GM21423 (cell line): ENCODE results near the gene ZRANB3.
A peak's percentile ranks its signal among the peaks of the same experiment; 100 is the strongest.
"Not testable (repeated sequence)": the region's sequence is repeated elsewhere in the genome, so short reads cannot be mapped to it uniquely, and the experiment has no call there.

Experiments used
- ATAC-seq: cut with Tn5 transposase; IDR thresholded peaks from one replicate; pipeline ENCODE4 v1.9.1; 2021; ENCODE audit warnings: mild to moderate bottlenecking, moderate library complexity; ENCODE audit not compliant: unreplicated experiment

ZRANB3 gene

DNA sequence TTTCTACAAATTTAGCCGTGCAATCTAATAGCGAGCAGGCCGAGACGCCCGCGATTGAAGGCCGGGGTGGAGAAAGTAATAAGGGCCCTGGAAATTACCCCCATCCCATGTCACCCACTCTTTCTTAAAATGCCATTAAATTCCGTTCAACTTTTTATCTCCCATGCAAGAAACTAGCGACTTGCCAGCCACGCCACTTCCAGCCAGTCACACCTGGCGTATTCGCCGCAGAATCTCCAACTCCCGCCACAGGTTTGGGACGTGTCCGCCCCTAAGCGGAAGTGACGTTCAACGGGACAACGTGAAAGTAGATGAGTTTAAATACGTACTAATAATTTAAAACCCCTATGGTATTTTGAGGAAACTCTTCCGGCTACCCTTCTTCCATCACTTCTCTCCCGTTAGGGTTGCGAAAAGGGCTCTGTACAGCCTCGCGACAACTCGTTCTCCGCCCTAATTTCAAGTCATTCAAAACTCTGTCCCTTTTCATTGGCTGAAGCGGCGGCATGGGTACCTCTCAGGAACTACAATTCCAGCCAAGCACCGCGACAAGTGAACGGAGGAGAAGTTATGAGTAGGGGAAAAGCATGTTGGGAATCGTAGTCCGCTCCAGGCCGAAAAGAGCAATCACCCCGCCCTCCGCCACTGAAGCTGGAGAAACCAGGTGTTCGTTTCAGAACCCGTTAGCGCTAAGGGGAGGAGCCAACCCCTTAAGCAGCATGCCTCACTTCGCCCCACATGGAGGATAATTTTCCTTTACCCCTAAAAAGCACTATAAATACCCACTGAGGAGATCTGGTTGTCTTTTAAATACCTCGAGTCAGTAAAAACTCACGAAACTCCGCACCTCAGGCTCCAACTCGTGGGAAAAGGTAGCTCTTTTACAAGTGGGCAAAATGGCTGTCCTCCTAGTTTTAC lies at the start of gene ZRANB3:
TSS of gene ZRANB3 (minus strand) at position 906 of the 918 bp plus-strand sequence.
- ATAC-seq = peak; percentile 69

- no peak for ATAC-seq
Measured at GRCh38 chr2:135573620-135574019, 42.6 kb upstream of the ZRANB3 start.

GRCh38 chr2:135570884-135571283 lies 39.9 kb upstream of the ZRANB3 start:
- no peak for ATAC-seq

GRCh38 chr2:135563793-135564192 lies 32.8 kb upstream of the ZRANB3 start:
- ATAC-seq = no peak

DNA sequence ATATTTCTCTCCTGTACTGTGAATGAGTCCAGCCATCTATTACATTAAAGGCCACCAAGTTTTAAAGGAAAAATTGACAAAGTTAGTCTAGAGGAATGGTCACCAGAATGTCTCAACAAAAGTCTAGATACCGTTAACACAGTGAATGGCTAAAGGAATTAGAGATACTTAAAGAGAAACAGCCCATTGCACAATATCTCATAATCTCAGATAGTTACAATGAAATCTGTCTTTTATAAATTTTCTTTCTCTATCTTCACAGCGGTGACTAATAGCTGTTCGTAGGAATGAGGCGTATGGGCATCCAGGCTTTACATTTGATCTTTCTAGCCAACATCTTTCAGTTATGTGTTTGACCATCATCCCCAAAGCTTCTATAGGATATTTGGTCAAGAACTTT lies 30.9 kb upstream of the ZRANB3 start:
- no peak for ATAC-seq

DNA sequence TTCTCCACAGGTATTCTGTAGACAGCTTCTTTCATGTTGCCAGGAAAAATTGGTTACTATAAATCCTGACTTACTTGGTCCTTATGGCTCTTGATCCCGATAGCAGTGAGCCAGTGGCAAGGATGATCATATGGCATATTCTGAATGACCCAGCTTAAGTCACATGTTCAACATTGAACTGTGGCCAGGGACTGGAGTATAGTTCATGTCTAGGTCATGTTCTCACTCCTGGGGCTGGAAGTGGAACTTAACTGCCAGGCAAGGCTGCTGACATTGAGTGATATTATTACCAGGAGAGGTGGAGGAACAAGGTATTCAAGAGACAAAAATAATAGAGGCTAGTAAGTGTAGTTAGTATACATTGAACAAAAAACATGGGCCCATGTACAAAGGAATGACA lies 26.5 kb upstream of the ZRANB3 start:
- no peak for ATAC-seq

DNA sequence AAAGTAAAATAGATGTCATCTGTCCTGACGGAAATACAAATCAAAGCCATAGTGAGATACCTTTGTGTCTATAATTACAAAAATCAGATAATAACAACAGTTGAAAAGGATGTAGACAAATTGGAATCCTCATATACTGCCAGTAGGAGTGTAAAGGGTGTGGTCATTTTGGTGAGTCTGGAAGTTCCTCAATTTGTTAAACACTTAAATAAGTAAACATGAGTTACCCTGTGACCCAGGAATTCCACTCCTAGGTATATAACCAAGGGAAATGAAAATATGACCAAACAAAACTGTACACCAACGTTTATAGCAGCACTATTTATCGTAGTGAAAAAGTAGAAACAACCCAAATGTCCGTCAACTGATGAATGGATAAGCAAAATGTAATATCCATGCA lies 24.3 kb upstream of the ZRANB3 start:
- no peak for ATAC-seq

- ATAC-seq = no peak
Measured at GRCh38 chr2:135552887-135553286, 21.9 kb upstream of the ZRANB3 start.

- ATAC-seq = no peak
Measured at GRCh38 chr2:135551356-135551755, 20.3 kb upstream of the ZRANB3 start.

DNA sequence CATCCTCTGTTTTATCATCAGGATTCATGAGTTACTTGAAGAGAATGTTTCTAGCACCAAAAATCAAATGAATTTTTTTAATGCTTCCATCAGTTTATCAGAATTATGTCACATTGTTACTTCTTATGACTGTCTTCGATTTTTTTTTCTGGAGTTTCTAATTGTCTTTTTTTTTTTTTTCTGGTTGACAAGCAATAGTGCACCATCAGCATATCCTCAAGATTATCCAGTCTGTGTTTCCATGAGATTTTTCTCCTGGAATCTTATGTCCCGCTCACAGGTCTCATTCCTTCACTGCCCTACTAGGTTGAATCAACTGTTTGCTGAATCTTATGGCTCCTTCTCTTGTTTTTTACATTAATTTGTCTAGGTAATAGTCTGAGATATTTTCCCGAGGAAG lies 16.3 kb upstream of the ZRANB3 start:
- ATAC-seq = no peak

- ATAC-seq = no peak
Measured at GRCh38 chr2:135546436-135546835, 15.4 kb upstream of the ZRANB3 start.

GRCh38 chr2:135533545-135533944 lies 2.5 kb upstream of the ZRANB3 start:
- not testable (repeated sequence) for ATAC-seq

GRCh38 chr2:135532581-135532980 lies 1.6 kb upstream of the ZRANB3 start:
- ATAC-seq = no peak

DNA sequence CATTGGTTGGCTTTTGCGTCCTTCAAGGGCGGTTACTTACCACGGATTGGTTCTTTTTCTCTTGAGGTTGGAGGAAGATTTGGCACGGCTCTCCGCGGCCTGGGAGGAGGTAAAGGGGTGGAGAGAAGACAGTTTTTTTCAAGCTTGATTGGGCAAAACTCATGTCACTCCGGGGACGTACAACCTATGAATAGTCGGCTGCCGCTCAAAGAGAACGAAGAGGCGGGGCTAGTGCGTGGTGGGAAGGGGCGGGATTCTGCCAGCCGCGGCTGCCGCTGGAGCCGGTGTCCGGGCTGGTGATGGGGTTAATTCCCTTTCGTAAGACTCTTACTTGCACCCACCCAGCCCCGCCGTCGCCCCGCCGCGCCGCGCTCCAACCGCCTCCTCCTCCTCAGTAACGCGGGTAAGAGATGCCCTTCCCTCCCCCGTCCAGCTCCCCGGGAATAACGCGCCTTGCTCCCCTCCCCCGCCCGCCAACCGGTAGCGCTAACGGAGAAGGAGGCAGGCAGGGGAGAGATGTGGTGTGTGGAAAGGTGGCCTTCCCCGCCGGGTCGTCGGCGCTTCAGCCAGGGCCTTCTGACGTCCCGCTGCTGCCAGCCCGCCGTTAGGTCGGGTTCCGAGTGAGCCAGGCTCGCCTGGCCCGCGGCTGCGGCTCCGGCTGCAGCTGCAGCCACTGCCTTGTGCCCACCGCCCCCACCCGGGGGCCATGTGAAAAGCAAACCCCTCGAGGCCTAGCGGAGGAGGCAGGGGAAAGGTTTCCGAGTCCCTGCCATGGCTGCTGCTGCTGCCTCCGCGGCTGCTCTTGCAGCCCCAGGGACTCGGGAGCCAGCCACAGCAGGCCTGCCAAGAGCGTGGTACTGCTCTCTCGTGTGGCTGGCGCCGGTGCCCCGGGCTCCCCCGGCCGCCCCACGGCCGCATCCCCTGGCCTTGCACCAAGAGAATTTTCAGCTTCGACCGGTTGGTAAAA lies 496 bp upstream of the ZRANB3 start, which contains the start of gene R3HDM1:
TSS of gene R3HDM1 (plus strand) at position 254 of the 967 bp plus-strand sequence. CDS start 73,362 bp downstream, outside the sequence.
- ATAC-seq = peak; percentile 66

DNA sequence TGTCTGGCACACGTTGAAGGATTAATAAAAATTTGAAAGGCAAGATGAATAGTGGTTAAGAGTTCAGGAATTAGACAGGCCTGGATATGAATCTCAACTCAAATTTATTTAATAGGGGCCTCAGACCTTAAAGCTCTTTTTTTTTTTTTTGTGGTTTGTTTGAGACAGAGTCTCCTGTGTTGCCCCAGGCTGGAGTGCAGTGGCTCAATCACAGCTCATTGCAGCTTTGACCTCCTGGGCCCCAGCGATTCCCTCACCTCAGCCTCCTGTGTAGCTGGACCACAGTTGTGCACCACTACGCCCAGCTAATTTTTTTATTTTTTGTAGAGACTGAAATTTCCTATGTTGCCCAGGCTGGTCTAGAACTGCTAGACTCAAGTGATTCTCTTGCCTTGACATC lies 3.0 kb downstream of the ZRANB3 start:
- ATAC-seq = no peak

- ATAC-seq = no peak
Measured at GRCh38 chr2:135525786-135526185, 5.2 kb downstream of the ZRANB3 start.

GRCh38 chr2:135512099-135512498 lies 18.9 kb downstream of the ZRANB3 start:
- no peak for ATAC-seq

DNA sequence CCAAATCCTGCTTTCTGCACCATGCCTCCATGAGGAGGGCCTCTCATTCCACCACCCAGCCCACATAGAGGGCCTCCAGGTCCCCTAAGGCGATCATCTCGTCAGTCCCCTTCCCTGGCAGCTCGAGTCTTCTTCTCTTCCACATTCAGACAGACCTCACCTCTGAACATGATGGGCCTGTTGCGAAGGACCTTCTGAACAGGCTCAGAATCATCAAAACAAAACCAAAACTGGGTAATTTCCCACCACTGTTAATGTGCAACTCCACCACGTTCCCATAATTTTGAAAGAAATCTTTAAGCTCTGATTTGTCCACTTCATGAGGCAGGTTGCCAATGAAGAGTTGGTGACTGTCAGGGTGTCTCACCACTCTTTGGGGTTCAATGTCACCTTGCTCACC lies 20.4 kb downstream of the ZRANB3 start:
- no peak for ATAC-seq

- ATAC-seq = no peak
Measured at GRCh38 chr2:135504811-135505210, 26.2 kb downstream of the ZRANB3 start.

DNA sequence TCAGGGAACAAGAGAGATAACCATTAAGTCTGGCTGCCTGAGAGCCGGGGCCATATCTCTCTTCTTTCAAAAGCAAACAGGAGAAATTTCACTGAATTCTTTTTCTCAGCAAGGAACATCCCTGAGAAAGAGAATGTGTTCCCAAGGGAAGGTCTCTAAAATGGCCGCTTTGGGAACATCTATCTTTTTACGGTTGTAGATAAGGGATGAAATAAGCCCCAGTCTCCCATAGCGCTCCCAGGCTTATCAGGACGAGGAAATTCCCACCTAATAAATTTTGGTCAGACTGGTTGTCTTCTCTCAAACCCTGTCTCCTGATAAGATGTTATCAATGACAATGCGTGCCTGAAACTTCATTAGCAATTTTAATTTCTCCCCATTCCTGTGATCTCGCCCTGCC lies 32.4 kb downstream of the ZRANB3 start:
- ATAC-seq = not testable (repeated sequence)

DNA sequence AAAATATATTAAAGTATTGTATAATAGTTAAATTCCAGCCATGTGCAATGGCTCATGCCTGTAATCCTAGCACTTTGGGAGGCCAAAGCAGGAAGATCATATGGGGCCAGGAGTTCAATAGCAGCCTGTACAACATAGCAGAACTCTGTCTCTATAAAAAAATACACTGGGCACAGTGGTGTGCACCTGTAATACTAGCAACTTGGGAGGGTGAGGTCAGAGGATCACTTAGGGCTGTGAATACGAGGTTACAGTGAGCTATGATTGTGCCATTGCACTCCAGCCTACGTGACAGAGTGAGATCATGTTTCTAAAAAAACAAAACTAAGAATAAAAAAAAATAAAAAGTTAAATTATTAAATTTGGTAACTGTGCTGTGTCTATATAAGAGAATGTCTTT lies 36.1 kb downstream of the ZRANB3 start:
- no peak for ATAC-seq
